ENCODE results near the gene CTSL.

The CTSL gene

DNA sequence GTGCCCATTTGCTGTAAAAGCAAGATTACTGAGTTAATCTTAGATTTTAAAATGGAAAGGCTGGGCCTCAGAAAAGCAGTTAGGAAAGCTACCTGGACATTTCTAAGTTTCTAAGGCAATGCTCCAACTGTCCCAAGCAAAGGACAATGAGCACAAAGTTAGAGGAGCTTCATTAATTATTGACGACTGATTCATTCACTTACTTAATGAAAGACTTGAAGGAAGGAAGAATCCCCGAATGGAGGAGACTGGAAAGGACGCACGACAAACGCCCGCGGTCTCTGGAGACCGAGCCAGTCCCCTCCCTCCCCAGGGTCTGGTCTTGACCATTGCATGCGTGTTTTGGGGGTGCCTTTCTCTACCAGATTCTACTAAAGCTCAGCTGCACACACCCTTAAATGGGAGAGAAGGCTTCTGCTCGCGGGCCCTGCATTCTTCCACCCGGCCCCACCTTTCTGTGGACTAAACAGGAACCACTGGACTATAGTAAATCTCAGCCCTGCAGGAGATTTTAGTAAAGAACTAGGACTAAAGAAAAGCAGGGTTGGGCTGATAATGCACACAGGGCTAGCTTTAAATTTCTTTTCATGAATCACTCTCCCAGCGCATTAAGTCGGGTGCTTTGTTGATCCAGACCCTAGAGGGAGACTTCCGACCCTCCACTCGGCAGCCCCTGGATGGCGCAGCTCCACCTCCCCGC lies 44.8 kb downstream of the CTSL start:
- H3K36me3 ChIP-seq (ENCODE audit: insufficient read depth, low read length) = no peaks in the 10 kb centered on the region
- no peak for ATAC-seq (ENCODE audit: insufficient read depth, low read depth)
- TF ChIP-seq, protein P1, sequence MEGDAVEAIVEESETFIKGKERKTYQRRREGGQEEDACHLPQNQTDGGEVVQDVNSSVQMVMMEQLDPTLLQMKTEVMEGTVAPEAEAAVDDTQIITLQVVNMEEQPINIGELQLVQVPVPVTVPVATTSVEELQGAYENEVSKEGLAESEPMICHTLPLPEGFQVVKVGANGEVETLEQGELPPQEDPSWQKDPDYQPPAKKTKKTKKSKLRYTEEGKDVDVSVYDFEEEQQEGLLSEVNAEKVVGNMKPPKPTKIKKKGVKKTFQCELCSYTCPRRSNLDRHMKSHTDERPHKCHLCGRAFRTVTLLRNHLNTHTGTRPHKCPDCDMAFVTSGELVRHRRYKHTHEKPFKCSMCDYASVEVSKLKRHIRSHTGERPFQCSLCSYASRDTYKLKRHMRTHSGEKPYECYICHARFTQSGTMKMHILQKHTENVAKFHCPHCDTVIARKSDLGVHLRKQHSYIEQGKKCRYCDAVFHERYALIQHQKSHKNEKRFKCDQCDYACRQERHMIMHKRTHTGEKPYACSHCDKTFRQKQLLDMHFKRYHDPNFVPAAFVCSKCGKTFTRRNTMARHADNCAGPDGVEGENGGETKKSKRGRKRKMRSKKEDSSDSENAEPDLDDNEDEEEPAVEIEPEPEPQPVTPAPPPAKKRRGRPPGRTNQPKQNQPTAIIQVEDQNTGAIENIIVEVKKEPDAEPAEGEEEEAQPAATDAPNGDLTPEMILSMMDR (IDR thresholded peaks at IDR 0.05; ENCODE audit: borderline replicate concordance, extremely low read depth, low read length, poor library complexity, severe bottlenecking) = no peak
- TF ChIP-seq EZH2 (IDR thresholded peaks at IDR 0.05; ENCODE audit: borderline replicate concordance, low read depth, low read length, severe bottlenecking) = no peak
- no peaks in the 10 kb centered on the region for H3K79me2 ChIP-seq (ENCODE audit: insufficient read depth, low read length)
- H3K4me2 ChIP-seq (ENCODE audit: insufficient read depth, low read length) = no peak overlapping the region
- no peaks in the 10 kb centered on the region for H3K27me3 ChIP-seq (ENCODE audit: insufficient read depth, low read length, poor library complexity)
- H3K27ac ChIP-seq (ENCODE audit: low read length) = no peak overlapping the region
- no peak overlapping the region for H3K9ac ChIP-seq (ENCODE audit: low read depth, low read length)
- no peaks in the 10 kb centered on the region for H4K20me1 ChIP-seq (ENCODE audit: insufficient read depth, low read length)
- no peaks in the 10 kb centered on the region for H3K4me1 ChIP-seq (ENCODE audit: insufficient read depth, low read length)
- H3K4me3 ChIP-seq (ENCODE audit: low read depth in 1 of 2, low read length in 2 of 2) = no peak overlapping the region
- no peak overlapping the region for H2AFZ ChIP-seq (ENCODE audit: low read depth, low read length)
- no peak for DNase-seq
- H3K9me3 ChIP-seq (ENCODE audit: insufficient read depth, low read length, severe bottlenecking) = no peaks in the 10 kb centered on the region

DNA sequence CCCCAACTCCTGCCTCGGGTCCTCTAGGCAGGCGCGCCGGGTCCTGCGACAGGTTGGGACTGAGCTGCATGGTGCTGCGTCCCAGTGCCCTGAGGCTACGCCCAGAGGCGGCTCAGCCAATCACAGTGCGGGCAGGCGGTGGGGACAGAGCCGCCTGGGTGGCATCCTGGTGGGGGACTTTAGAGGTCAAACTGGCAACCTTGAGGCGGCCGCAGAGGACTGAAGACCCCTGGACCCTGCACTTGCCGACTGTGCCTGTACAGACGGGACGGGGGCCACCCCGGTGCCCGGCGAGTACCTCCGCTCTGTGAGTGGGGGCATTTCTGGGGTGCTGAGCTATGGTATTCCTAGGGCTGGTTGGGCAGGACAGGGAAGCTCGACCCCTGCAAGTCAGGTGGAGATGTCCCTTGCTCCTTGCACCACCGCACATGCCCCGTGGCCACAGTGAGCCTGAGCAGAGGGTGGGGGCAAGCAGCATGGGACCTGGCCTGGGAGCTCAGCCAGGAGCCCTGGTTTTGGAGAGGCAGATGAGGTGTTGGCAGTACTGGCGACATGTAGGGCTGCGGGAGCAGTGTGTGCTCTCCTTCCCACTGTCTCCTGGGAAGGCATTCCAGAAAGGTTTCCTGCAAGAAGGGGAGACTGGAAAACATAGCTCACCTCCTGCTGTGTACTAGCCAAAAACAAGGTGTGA lies 45.5 kb downstream of the CTSL start:
- no peak for ATAC-seq (ENCODE audit: insufficient read depth, low read depth)
- TF ChIP-seq EZH2 (IDR thresholded peaks at IDR 0.05; ENCODE audit: borderline replicate concordance, low read depth, low read length, severe bottlenecking) = no peak
- TF ChIP-seq, protein P1 (IDR thresholded peaks at IDR 0.05; ENCODE audit: borderline replicate concordance, extremely low read depth, low read length, poor library complexity, severe bottlenecking) = no peak

DNA sequence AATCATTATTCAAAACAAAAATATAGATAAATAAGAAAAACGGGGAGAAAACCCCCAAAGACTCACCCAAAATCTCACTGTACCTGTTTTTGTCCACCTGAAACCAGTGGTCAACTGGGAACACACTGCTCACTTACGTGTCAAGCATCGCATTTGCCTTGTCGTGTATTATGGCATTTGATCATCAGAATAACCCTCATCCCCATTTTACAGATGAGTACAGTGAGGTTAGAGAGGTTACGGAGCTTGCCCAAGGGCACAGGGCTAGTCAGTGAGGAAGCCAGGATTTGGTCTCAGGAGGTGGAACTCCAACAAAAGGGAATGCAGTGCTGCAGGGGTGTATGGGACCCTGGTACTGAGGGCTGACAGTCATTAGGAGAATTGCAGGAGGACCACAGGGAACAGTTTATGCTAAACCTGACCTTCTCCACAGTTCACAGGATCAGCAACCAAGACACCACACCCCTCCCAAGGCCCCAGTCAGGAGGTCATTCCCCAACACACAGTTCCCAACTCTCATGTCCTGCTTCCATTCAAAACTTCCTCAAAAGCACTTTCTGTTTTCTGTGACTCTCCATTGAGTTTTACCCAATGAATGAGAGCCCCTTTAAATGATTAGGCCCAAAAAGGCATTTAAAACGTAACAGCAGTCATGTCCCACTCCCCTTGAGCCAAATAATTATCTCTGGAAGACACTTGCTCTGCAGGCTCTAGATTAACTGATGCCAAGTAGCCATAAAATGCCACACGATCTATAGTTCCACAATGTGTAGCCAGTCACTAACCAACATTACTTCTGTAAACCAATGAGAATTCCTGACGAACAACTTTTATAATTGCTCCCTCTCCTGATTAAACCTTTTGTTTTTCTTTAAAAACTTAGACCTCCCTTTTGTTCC lies 50.8 kb downstream of the CTSL start:
- H3K4me1 ChIP-seq (ENCODE audit: insufficient read depth, low read length) = no peaks in the 10 kb centered on the region
- DNase-seq = no peak

More for the DNA sequence above, 45.5 kb downstream of the CTSL start:
- Histone ChIP-seq H3K4me2 (ENCODE audit: insufficient read depth, low read length) (no peak overlapping the region), H3K27ac (ENCODE audit: low read length) (no peak overlapping the region), H3K27me3 (ENCODE audit: insufficient read depth, low read length, poor library complexity) (no peaks in the 10 kb centered on the region), H3K4me1 (ENCODE audit: insufficient read depth, low read length) (no peaks in the 10 kb centered on the region), H2AFZ (ENCODE audit: low read depth, low read length) (no peak overlapping the region), H4K20me1 (ENCODE audit: insufficient read depth, low read length) (no peaks in the 10 kb centered on the region), H3K4me3 (ENCODE audit: low read depth in 1 of 2, low read length in 2 of 2) (no peak overlapping the region), H3K9me3 (ENCODE audit: insufficient read depth, low read length, severe bottlenecking) (no peaks in the 10 kb centered on the region), H3K36me3 (ENCODE audit: insufficient read depth, low read length) (no peaks in the 10 kb centered on the region), H3K79me2 (ENCODE audit: insufficient read depth, low read length) (no peaks in the 10 kb centered on the region), H3K9ac (ENCODE audit: low read depth, low read length) (no peak overlapping the region)
- no peak for DNase-seq

More for the DNA sequence above, 50.8 kb downstream of the CTSL start:
- H3K36me3 ChIP-seq (ENCODE audit: insufficient read depth, low read length) = no peaks in the 10 kb centered on the region
- H3K9me3 ChIP-seq (ENCODE audit: insufficient read depth, low read length, severe bottlenecking) = no peaks in the 10 kb centered on the region
- no peaks in the 10 kb centered on the region for H3K79me2 ChIP-seq (ENCODE audit: insufficient read depth, low read length)
- no peak overlapping the region for H3K9ac ChIP-seq (ENCODE audit: low read depth, low read length)
- no peaks in the 10 kb centered on the region for H3K27me3 ChIP-seq (ENCODE audit: insufficient read depth, low read length, poor library complexity)
- H3K4me2 ChIP-seq (ENCODE audit: insufficient read depth, low read length) = no peak overlapping the region
- H2AFZ ChIP-seq (ENCODE audit: low read depth, low read length) = no peak overlapping the region
- no peak overlapping the region for H3K4me3 ChIP-seq (ENCODE audit: low read depth in 1 of 2, low read length in 2 of 2)
- H4K20me1 ChIP-seq (ENCODE audit: insufficient read depth, low read length) = no peaks in the 10 kb centered on the region
- no peak for ATAC-seq (ENCODE audit: insufficient read depth, low read depth)
- no peak overlapping the region for H3K27ac ChIP-seq (ENCODE audit: low read length)
- TF ChIP-seq, protein P1 (IDR thresholded peaks at IDR 0.05; ENCODE audit: borderline replicate concordance, extremely low read depth, low read length, poor library complexity, severe bottlenecking) = no peak
- no peak for TF ChIP-seq EZH2 (IDR thresholded peaks at IDR 0.05; ENCODE audit: borderline replicate concordance, low read depth, low read length, severe bottlenecking)

Data from DND-41 (cell line).